Measurements from ENCODE around the gene CLDN24.

DNA sequence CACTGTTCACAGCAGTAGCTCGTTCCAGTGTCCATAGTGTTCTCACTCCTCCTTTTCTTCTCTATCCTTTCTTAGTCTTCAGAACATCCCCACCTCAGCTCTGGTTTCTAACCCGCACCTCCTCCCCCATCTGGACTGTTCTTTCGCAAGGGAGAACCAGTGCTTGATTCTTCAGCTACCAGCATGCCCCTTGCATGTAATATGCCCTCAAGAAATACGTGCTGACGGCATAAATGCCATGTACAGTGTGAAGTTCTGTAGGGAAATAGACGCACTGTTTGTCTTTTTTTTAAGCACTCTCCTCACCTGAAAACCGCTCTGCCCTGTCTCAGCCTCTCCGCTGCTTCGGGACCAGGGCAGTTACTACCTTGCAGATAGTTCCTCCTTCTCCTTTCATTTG, 7.4 kb downstream of the CLDN24 start:
- TF ChIP-seq EZH2 (IDR thresholded peaks at IDR 0.05): no peak
- TF ChIP-seq POLR2AphosphoS5 (IDR thresholded peaks at IDR 0.05; ENCODE audit: borderline replicate concordance, low read depth, low read length): no peak

Data from SK-N-MC (cell line).